Measurements from ENCODE around the gene ZNF33A. TPM values are rescaled to one million over a fixed set of nuclear protein-coding genes. Genes with fewer than 3 reads are reported as not detected.

ZNF33A gene
- total RNA-seq: 10 to 100 TPM; 26.1 to 51.5 TPM

- H3K36me3 ChIP-seq: peaks cover 6% of the 10 kb centered on the region
- ATAC-seq (ENCODE audit: insufficient number of reproducible peaks, low FRiP score, low read depth): peak; percentile 96
- H3K27me3 ChIP-seq (replicated peaks; ENCODE audit: insufficient read depth): no peaks in the 10 kb centered on the region
- peaks cover 4 to 10% of the 10 kb centered on the region in 2 donors for H3K4me1 ChIP-seq (ENCODE audit: control insufficient read depth in 1 of 2, low read depth in 2 of 2)
- no peaks in the 10 kb centered on the region for H3K9me3 ChIP-seq
- H3K4me3 ChIP-seq: peak within 1 kb of the TSS; percentile 87
- peak within 1 kb of the TSS; percentile 94 to 97 for H3K27ac ChIP-seq
- TF ChIP-seq CTCF (IDR thresholded peaks at IDR 0.05): peak; percentile 25
- DNase-seq (ENCODE audit: low spot score): peak; percentile 72
These were observed at the start of gene ZNF33A for GRCh38 chr10:38010119-38010903. Gene ZNF33A, plus strand, starts transcription at chr10:38010675. Its CDS starts 1,667 bp downstream, at chr10:38012342.

GRCh38 chr10:37965006-37965405 lies 45.5 kb upstream of the ZNF33A start:
- H3K4me3 ChIP-seq: no peak overlapping the region
- DNase-seq (ENCODE audit: low spot score): no peak
- no peak for TF ChIP-seq CTCF (IDR thresholded peaks at IDR 0.05)
- no peak for ATAC-seq (ENCODE audit: insufficient number of reproducible peaks, low FRiP score, low read depth)
- no peaks in the 10 kb centered on the region for H3K4me1 ChIP-seq (ENCODE audit: control insufficient read depth in 1 of 2, low read depth in 2 of 2)
- peaks cover 17% of the 10 kb centered on the region for H3K36me3 ChIP-seq
- no peak overlapping the region for H3K27ac ChIP-seq
- no peaks in the 10 kb centered on the region for H3K27me3 ChIP-seq (replicated peaks; ENCODE audit: insufficient read depth)
- H3K9me3 ChIP-seq: no peaks in the 10 kb centered on the region

- Histone ChIP-seq H3K27me3 (replicated peaks; ENCODE audit: insufficient read depth) (no peaks in the 10 kb centered on the region), H3K4me1 (ENCODE audit: control insufficient read depth in 1 of 2, low read depth in 2 of 2) (peaks cover 4 to 12% of the 10 kb centered on the region in 2 donors), H3K27ac (no peak overlapping the region), H3K4me3 (no peak overlapping the region), H3K9me3 (no peaks in the 10 kb centered on the region), H3K36me3 (peaks cover 19% of the 10 kb centered on the region)
- no peak for TF ChIP-seq CTCF (IDR thresholded peaks at IDR 0.05)
- DNase-seq (ENCODE audit: low spot score) (no peak), ATAC-seq (ENCODE audit: insufficient number of reproducible peaks, low FRiP score, low read depth) (no peak)
These were observed 38.1 kb upstream of the ZNF33A start for GRCh38 chr10:37972396-37972795.

GRCh38 chr10:37975401-37975991 lies 35.0 kb upstream of the ZNF33A start:
- Histone ChIP-seq H3K4me3 (peak overlapping the region; percentile 84), H3K4me1 (ENCODE audit: control insufficient read depth in 1 of 2, low read depth in 2 of 2) (peaks cover 4 to 12% of the 10 kb centered on the region in 2 donors), H3K9me3 (no peaks in the 10 kb centered on the region), H3K27ac (peak overlapping the region; percentile 95 to 96), H3K27me3 (replicated peaks; ENCODE audit: insufficient read depth) (no peaks in the 10 kb centered on the region), H3K36me3 (peaks cover 8% of the 10 kb centered on the region)
- ATAC-seq (ENCODE audit: insufficient number of reproducible peaks, low FRiP score, low read depth): no peak
- DNase-seq (ENCODE audit: low spot score): no peak
- no peak for TF ChIP-seq CTCF (IDR thresholded peaks at IDR 0.05)

- ATAC-seq (ENCODE audit: insufficient number of reproducible peaks, low FRiP score, low read depth) (peak; percentile 100), DNase-seq (ENCODE audit: low spot score) (peak; percentile 98)
- H3K4me1 ChIP-seq (ENCODE audit: control insufficient read depth in 1 of 2, low read depth in 2 of 2): peaks cover 4 to 12% of the 10 kb centered on the region in 2 donors
- H3K9me3 ChIP-seq: no peaks in the 10 kb centered on the region
- peaks cover under 1% of the 10 kb centered on the region for H3K36me3 ChIP-seq
- peak within 1 kb of the TSS; percentile 84 for H3K4me3 ChIP-seq
- H3K27ac ChIP-seq: peak within 1 kb of the TSS; percentile 95 to 96
- H3K27me3 ChIP-seq (replicated peaks; ENCODE audit: insufficient read depth): no peaks in the 10 kb centered on the region
- TF ChIP-seq CTCF (IDR thresholded peaks at IDR 0.05): peak; percentile 84
These were observed 34.2 kb upstream of the ZNF33A start, which contains the start of gene ZNF25 for GRCh38 chr10:37976091-37976879. Gene ZNF25, minus strand, starts transcription at chr10:37976647. Its CDS starts 4,925 bp downstream, at chr10:37971722.
